MCF 10A (cell line): Measurements from ENCODE around the gene EME1. TPM values are rescaled to one million over a fixed set of nuclear protein-coding genes. Genes with fewer than 3 reads are reported as not detected.
"Not testable (repeated sequence)": the region's sequence is repeated elsewhere in the genome, so short reads cannot be mapped to it uniquely, and the experiment has no call there.

Experiments
- BruUV-seq: library from RNA; stranded (reverse); fragments of 400-500 nt; replicated peaks from 2 replicates; lab custom pipeline; 2021; lab: Mats Ljungman, UMichigan
- CTCF ChIA-PET: fragments of 300-600 bp; sonication (Branson Sonifier 250); formaldehyde crosslinking; extraction: SDS; loops from one replicate; lab custom pipeline; 2021; ENCODE audit warnings: antibody characterized with exemption, inconsistent platforms; lab: Yijun Ruan, JAX
- POLR2A ChIA-PET: fragments of 300-600, 350-650 bp; sonication (Branson Sonifier 250); formaldehyde crosslinking; extraction: SDS; loops from one replicate; lab custom pipeline; 2020; ENCODE audit warnings: antibody characterized with exemption, inconsistent platforms; lab: Yijun Ruan, JAX
- DNase-seq: peaks from one replicate; pipeline ENCODE4 v3.0.0-alpha.2; 2018; ENCODE audit not compliant: unreplicated experiment
- H3K27ac Mint-ChIP-seq: one replicate; pipeline ENCODE4 v1.8.0; 2022; ENCODE audit warnings: mild to moderate bottlenecking, low read depth, mixed read lengths; ENCODE audit not compliant: unreplicated experiment
- H3K27me3 Mint-ChIP-seq: one replicate; pipeline ENCODE4 v1.8.0; 2022; ENCODE audit warnings: mixed read lengths; ENCODE audit not compliant: insufficient read depth, unreplicated experiment
- H3K36me3 Mint-ChIP-seq: one replicate; pipeline ENCODE4 v1.8.0; 2022; ENCODE audit warnings: mild to moderate bottlenecking, moderate library complexity, mixed read lengths; ENCODE audit not compliant: insufficient read depth, unreplicated experiment
- H3K4me1 Mint-ChIP-seq: one replicate; pipeline ENCODE4 v1.8.0; 2022; ENCODE audit warnings: mixed read lengths; ENCODE audit not compliant: insufficient read depth, unreplicated experiment
- H3K4me3 Mint-ChIP-seq: one replicate; pipeline ENCODE4 v1.8.0; 2022; ENCODE audit warnings: mild to moderate bottlenecking, moderate library complexity, mixed read lengths; ENCODE audit not compliant: unreplicated experiment
- H3K9me3 Mint-ChIP-seq: one replicate; pipeline ENCODE4 v1.8.0; 2022; ENCODE audit warnings: mixed read lengths; ENCODE audit not compliant: unreplicated experiment
- CTCF ChIP-seq: fragments of 200-600 bp; IDR thresholded peaks from one replicate; pipeline ENCODE4 v1.8.0; 2022; ENCODE audit warnings: antibody characterized with exemption, mild to moderate bottlenecking; ENCODE audit not compliant: unreplicated experiment
- intact Hi-C: fragments of 100-400 bp; cut with micrococcal nuclease; formaldehyde crosslinking; loops from 2 replicates; pipeline ENCODE4 v1.14.1; 2022
- total RNA-seq: library from RNA; stranded (reverse); gene quantifications from 2 replicates; pipeline ENCODE4 v1.2.3, GENCODE V29; 2022

The EME1 gene
- total RNA-seq, 1 experiment from 2014 or later: 6.0 TPM

GRCh38 chr17:50396261-50397110, 23.5 kb downstream of the EME1 start:
- POLR2A ChIA-PET: interaction anchor here (0.6 to 5.1 kb wide), 34 partner anchors 9 to 1050 kb away, joined by 3 to 75 read pairs (median 4); partner anchors contain the start of genes ACSF2, ANKRD40, EME1 and MRPL27
- TSS peak; percentile 83 for BruUV-seq
- CTCF ChIA-PET: interaction anchor here (0.6 to 5.1 kb wide), 40 partner anchors 7 to 551 kb away, joined by 3 to 46 read pairs (median 5); partner anchors contain the start of genes ACSF2, EME1, MRPL27 and RSAD1
- Mint-ChIP-seq H3K9me3 (no peaks in the 10 kb centered on the region), H3K27ac (peak overlapping the region; percentile 90), H3K27me3 (no peaks in the 10 kb centered on the region), H3K36me3 (peaks cover 39% of the 10 kb centered on the region), H3K4me3 (peak overlapping the region; percentile 96), H3K4me1 (peaks cover 20% of the 10 kb centered on the region)
- peak; percentile 78 for DNase-seq
- TF ChIP-seq CTCF: no peak
- intact Hi-C loops: loop anchor here (1.0 kb wide), 2 partner anchors 83 to 196 kb away; no protein-coding TSS in a partner anchor

GRCh38 chr17:50397111-50397918, 24.3 kb downstream of the EME1 start, which contains the start of gene LRRC59:
LRRC59 (minus strand) TSS chr17:50397523; CDS start chr17:50397317, 206 bp downstream.
- Mint-ChIP-seq H3K27ac (peak within 1 kb of the TSS; percentile 90), H3K36me3 (peaks cover 31% of the 10 kb centered on the region), H3K4me1 (peaks cover 20% of the 10 kb centered on the region), H3K9me3 (no peaks in the 10 kb centered on the region), H3K4me3 (peak within 1 kb of the TSS; percentile 96), H3K27me3 (no peaks in the 10 kb centered on the region)
- peak; percentile 96 for TF ChIP-seq CTCF
- intact Hi-C loops: loop anchor here (1.0 kb wide), 1 partner anchor 197 kb away; no protein-coding TSS in a partner anchor
- ChIA-PET CTCF (interaction anchor here (0.6 to 5.1 kb wide), 44 partner anchors 8 to 550 kb away, joined by 3 to 46 read pairs (median 5); partner anchors contain the start of genes ACSF2, EME1, MRPL27 and RSAD1), POLR2A (interaction anchor here (0.5 to 5.1 kb wide), 32 partner anchors 9 to 311 kb away, joined by 3 to 75 read pairs (median 6); partner anchors contain the start of genes ACSF2, ANKRD40, EME1 and MRPL27)
- BruUV-seq: TSS peak; percentile 45
- peak; percentile 82 for DNase-seq

- ChIA-PET POLR2A (interaction anchor here (0.5 to 5.1 kb wide), 22 partner anchors 9 to 435 kb away, joined by 3 to 75 read pairs (median 8); partner anchors contain the start of genes ACSF2, ANKRD40, EME1 and MRPL27), CTCF (interaction anchor here (0.6 to 5.1 kb wide), 32 partner anchors 9 to 373 kb away, joined by 3 to 46 read pairs (median 6); partner anchors contain the start of genes ACSF2, EME1, MRPL27 and RSAD1)
- Mint-ChIP-seq H3K4me1 (peaks cover 20% of the 10 kb centered on the region), H3K4me3 (peak overlapping the region; percentile 96), H3K27ac (peak overlapping the region; percentile 90), H3K27me3 (no peaks in the 10 kb centered on the region), H3K9me3 (no peaks in the 10 kb centered on the region), H3K36me3 (peaks cover 25% of the 10 kb centered on the region)
- no TSS peak for BruUV-seq
- intact Hi-C loops: loop anchor here (1.0 kb wide), 1 partner anchor 198 kb away; no protein-coding TSS in a partner anchor
- DNase-seq: no peak
- no peak for TF ChIP-seq CTCF
Measured at GRCh38 chr17:50397919-50398285, 24.9 kb downstream of the EME1 start.

- CTCF ChIA-PET: interaction anchor here (0.6 to 5.1 kb wide), 13 partner anchors 8 to 329 kb away, joined by 3 to 46 read pairs (median 16); partner anchors contain the start of genes ACSF2, EME1, MRPL27 and RSAD1
- H3K4me3 Mint-ChIP-seq: peak overlapping the region; percentile 96
- intact Hi-C loops: not testable (repeated sequence)
Measured at GRCh38 chr17:50398672-50399071, 25.6 kb downstream of the EME1 start.

GRCh38 chr17:50399591-50399990, 26.6 kb downstream of the EME1 start:
- ChIA-PET POLR2A (interaction anchor here (3.8 to 5.1 kb wide), 3 partner anchors 22 to 79 kb away, joined by 37 to 75 read pairs (median 42); partner anchors contain the start of genes ACSF2 and RSAD1), CTCF (interaction anchor here (0.6 to 5.1 kb wide), 4 partner anchors 15 to 79 kb away, joined by 3 to 46 read pairs (median 22); partner anchors contain the start of gene RSAD1)
- BruUV-seq, H3K27ac Mint-ChIP-seq, DNase-seq, intact Hi-C loops, H3K36me3 Mint-ChIP-seq, H3K9me3 Mint-ChIP-seq, H3K4me3 Mint-ChIP-seq: not testable (repeated sequence)
- peaks cover 19% of the 10 kb centered on the region for H3K4me1 Mint-ChIP-seq
- H3K27me3 Mint-ChIP-seq: peaks cover 12% of the 10 kb centered on the region

More at GRCh38 chr17:50398672-50399071, 25.6 kb downstream of the EME1 start:
- H3K9me3 Mint-ChIP-seq, H3K27me3 Mint-ChIP-seq, DNase-seq, BruUV-seq: not testable (repeated sequence)
- peaks cover 20% of the 10 kb centered on the region for H3K4me1 Mint-ChIP-seq
- H3K27ac Mint-ChIP-seq: peak overlapping the region; percentile 35
- H3K36me3 Mint-ChIP-seq: peaks cover 17% of the 10 kb centered on the region
- POLR2A ChIA-PET: interaction anchor here (0.9 to 5.1 kb wide), 8 partner anchors 9 to 80 kb away, joined by 3 to 75 read pairs (median 30); partner anchors contain the start of genes ACSF2, EME1, MRPL27 and RSAD1
